ENCODE data around the gene ANKFY1.

Gene ANKFY1

GRCh38 chr17:4215882-4216570 is 47.8 kb downstream of the ANKFY1 start:
- DNase-seq (ENCODE audit: low spot score), result peak; percentile 43
- TF ChIP-seq CTCF (IDR thresholded peaks at IDR 0.05; ENCODE audit: extremely low read depth, missing control alignments), result no peak

- no peak for TF ChIP-seq CTCF (IDR thresholded peaks at IDR 0.05; ENCODE audit: extremely low read depth, missing control alignments)
- DNase-seq (ENCODE audit: low spot score), result no peak
Observed at GRCh38 chr17:4214157-4214556, 49.6 kb downstream of the ANKFY1 start.

DNA sequence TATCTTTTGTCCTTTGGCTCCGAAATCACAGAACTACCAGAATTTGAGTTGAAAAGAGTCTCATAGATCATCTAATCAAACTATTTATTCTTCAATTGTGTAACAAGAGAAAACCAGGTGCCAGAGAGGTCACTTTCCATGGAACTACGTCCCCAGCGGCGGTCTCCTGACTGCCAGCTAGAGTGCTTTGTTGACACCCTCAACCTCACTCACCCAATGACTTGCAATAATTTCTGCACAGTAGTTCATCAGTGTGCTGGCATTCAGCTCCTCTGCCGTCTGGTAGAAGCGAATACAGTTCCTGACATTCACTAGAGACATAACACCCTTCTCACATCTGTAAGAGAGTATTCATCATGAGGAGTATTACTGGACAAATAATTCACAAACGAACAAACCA is 54.2 kb downstream of the ANKFY1 start:
- no peak for DNase-seq (ENCODE audit: low spot score)

DNA sequence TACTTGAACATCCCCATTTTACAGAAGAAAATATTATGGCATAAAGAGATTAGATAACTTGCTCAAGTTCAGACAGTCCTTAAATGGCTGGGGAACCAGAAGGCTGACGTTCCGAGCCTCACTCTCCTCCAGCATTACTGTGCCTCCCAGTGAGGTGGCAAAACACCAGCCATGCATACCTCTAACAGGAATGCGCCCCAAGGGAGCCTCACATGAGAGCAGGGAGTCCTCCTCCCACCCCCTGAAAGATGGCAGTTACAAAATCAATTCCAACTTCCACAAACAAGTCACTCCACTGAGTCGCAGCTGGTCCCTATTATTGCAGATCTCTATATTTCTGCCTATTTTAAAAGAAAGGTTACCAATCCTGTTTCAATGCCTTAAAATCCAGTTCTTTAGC is 55.5 kb downstream of the ANKFY1 start:
- no peak for TF ChIP-seq CTCF (IDR thresholded peaks at IDR 0.05; ENCODE audit: extremely low read depth, missing control alignments)
- DNase-seq (ENCODE audit: low spot score), result no peak

More for the DNA sequence above, 54.2 kb downstream of the ANKFY1 start:
- TF ChIP-seq CTCF (IDR thresholded peaks at IDR 0.05; ENCODE audit: extremely low read depth, missing control alignments), result no peak

- TF ChIP-seq CTCF (IDR thresholded peaks at IDR 0.05; ENCODE audit: extremely low read depth, missing control alignments), result no peak
- DNase-seq (ENCODE audit: low spot score), result no peak
Observed at GRCh38 chr17:4206962-4207361, 56.8 kb downstream of the ANKFY1 start.

- DNase-seq (ENCODE audit: low spot score), result no peak
- TF ChIP-seq CTCF (IDR thresholded peaks at IDR 0.05; ENCODE audit: extremely low read depth, missing control alignments), result no peak
Observed at GRCh38 chr17:4205917-4206316, 57.9 kb downstream of the ANKFY1 start.

- no peak for TF ChIP-seq CTCF (IDR thresholded peaks at IDR 0.05; ENCODE audit: extremely low read depth, missing control alignments)
- DNase-seq (ENCODE audit: low spot score), result no peak
Observed at GRCh38 chr17:4204710-4205173, 59.0 kb downstream of the ANKFY1 start.

All from GM20000 (cell line).